ENCODE results near the gene SKA2.
A peak's percentile ranks its signal among the peaks of the same experiment; 100 is the strongest.
"Not testable (repeated sequence)": the region's sequence is repeated elsewhere in the genome, so short reads cannot be mapped to it uniquely, and the experiment has no call there.

SKA2 gene

DNA sequence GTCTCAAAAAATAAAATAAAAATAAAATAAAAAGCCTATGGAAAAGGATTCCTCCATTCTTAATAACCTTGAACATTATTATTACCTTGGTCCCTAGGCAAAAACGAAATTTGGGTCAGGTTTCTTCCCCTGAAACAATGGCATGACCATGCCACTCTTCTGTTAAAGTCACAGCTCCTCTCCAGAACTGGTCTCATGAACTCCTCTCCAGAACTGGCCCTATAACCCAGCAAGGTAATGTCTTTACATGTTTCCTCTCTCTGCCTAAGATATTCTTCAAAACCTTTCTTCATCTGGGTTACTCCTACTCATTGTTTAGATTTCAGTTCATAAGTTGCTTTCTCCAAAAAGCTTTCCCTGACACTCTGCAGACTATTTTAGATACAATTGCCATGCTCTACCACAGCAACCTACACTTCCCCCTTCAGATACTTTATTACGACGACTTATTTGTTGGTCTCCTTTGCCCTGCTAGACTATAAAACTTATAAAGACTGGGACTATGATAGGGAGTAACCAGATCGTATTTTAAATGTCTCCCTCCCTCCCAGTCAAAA lies 61.8 kb downstream of the SKA2 start:
- H3K4me3 ChIP-seq (ENCODE audit: low read depth, low read length): peak overlapping the region; percentile 12

GRCh38 chr17:59090593-59090992 lies 64.4 kb downstream of the SKA2 start:
- DNase-seq; H3K4me3 ChIP-seq (ENCODE audit: low read depth, low read length); H3K27ac ChIP-seq; H3K27me3 ChIP-seq (replicated peaks); in situ Hi-C loops (cut with HindIII; ENCODE audit: low pct_ligation_motif_present, low sequenced_read_pairs): not testable (repeated sequence)
- peaks cover 20% of the 10 kb centered on the region for H3K36me3 ChIP-seq (replicated peaks)

More for the DNA sequence above, 61.8 kb downstream of the SKA2 start:
- DNase-seq: no peak
- in situ Hi-C loops (cut with HindIII; ENCODE audit: low pct_ligation_motif_present, low sequenced_read_pairs): no loop called here
- Histone ChIP-seq H3K27ac (peak overlapping the region; percentile 99), H3K36me3 (replicated peaks) (peaks cover 13% of the 10 kb centered on the region), H3K27me3 (replicated peaks) (no peaks in the 10 kb centered on the region)
- no peak for TF ChIP-seq CTCF (IDR thresholded peaks at IDR 0.05; ENCODE audit: low read depth, low read length, missing control alignments)

DNA sequence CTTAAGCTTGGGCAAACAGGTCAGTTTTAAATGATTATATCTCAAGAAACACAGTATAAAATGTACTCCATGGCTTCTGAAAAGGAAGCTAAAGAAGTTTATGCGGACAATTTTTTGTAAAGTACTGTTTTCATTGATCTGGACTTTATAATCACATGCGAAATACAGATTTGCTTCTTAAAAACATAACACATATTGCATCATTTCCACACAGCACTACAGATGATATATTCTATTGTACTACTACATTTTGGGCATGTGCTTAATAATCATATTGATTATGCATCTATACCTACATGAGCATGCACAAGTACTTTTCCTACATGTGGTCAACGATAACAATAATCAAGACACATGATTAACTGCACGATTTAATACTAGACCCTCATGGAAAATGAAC lies 70.8 kb downstream of the SKA2 start:
- Histone ChIP-seq H3K4me3 (ENCODE audit: low read depth, low read length) (no peak overlapping the region), H3K27ac (no peak overlapping the region), H3K27me3 (replicated peaks) (no peaks in the 10 kb centered on the region), H3K36me3 (replicated peaks) (peaks cover 25% of the 10 kb centered on the region)
- no peak for DNase-seq
- in situ Hi-C loops (cut with HindIII; ENCODE audit: low pct_ligation_motif_present, low sequenced_read_pairs): no loop called here
- TF ChIP-seq CTCF (IDR thresholded peaks at IDR 0.05; ENCODE audit: low read depth, low read length, missing control alignments): no peak

GRCh38 chr17:59074494-59074893 lies 80.5 kb downstream of the SKA2 start:
- peak; percentile 9 for DNase-seq
- Histone ChIP-seq H3K27ac (peak overlapping the region; percentile 73), H3K4me3 (ENCODE audit: low read depth, low read length) (no peak overlapping the region), H3K27me3 (replicated peaks) (no peaks in the 10 kb centered on the region), H3K36me3 (replicated peaks) (peaks cover 36% of the 10 kb centered on the region)
- in situ Hi-C loops (cut with HindIII; ENCODE audit: low pct_ligation_motif_present, low sequenced_read_pairs): no loop called here
- TF ChIP-seq CTCF (IDR thresholded peaks at IDR 0.05; ENCODE audit: low read depth, low read length, missing control alignments): no peak

DNA sequence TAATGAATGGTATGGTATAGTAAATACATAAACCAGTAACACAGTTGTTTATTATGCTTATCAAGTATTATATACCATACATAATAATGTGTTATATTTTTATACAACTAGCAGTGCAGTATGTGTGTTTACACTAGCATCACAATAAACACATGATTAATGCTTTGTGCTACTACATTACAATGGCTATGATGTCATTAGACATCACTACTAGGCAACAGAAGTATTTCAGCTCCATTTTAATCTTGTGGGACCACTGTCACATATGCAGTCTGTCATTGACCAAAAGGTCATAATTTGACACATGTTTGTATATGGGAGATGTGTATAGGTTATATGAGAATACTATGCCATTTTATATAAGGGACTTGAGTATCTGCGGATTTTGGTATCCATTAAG lies 81.0 kb downstream of the SKA2 start:
- no peak for DNase-seq
- no peak for TF ChIP-seq CTCF (IDR thresholded peaks at IDR 0.05; ENCODE audit: low read depth, low read length, missing control alignments)
- peaks cover 32% of the 10 kb centered on the region for H3K36me3 ChIP-seq (replicated peaks)
- no peaks in the 10 kb centered on the region for H3K27me3 ChIP-seq (replicated peaks)
- no peak overlapping the region for H3K4me3 ChIP-seq (ENCODE audit: low read depth, low read length)
- H3K27ac ChIP-seq: peak overlapping the region; percentile 73
- in situ Hi-C loops (cut with HindIII; ENCODE audit: low pct_ligation_motif_present, low sequenced_read_pairs): no loop called here

DNA sequence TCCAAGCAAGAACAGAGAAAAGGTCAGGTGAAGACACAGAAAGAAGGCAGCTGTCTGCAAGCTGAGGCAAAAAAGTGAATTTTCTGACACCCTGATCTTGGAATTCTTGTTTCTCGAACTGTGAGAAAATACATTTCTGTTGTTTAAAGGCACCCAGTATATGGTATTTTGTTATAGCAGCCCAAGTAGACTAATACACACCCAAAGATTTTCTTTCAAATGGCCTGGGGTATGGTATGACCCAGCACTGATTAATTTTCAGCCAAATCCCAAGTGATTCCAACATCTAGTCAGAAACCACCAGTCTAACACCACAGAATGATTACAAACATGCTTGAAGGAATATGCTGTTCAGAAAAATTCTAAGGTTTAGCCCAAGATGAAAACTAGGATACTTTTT lies 85.1 kb downstream of the SKA2 start:
- Histone ChIP-seq H3K36me3 (replicated peaks) (peaks cover 33% of the 10 kb centered on the region), H3K27ac (no peak overlapping the region), H3K4me3 (ENCODE audit: low read depth, low read length) (no peak overlapping the region), H3K27me3 (replicated peaks) (no peaks in the 10 kb centered on the region)
- in situ Hi-C loops (cut with HindIII; ENCODE audit: low pct_ligation_motif_present, low sequenced_read_pairs): no loop called here
- DNase-seq: no peak
- TF ChIP-seq CTCF (IDR thresholded peaks at IDR 0.05; ENCODE audit: low read depth, low read length, missing control alignments): no peak
